NCI-H524 treated with DMSO at 0.1 percent for 48 hours (cell line): ENCODE data around the gene OR9A4.
"Not testable (repeated sequence)": the region's sequence is repeated elsewhere in the genome, so short reads cannot be mapped to it uniquely, and the experiment has no call there.

ENCODE experiments used
- DNase-seq: peaks from one replicate; lab custom pipeline; 2025; lab: John Stamatoyannopoulos, UW

OR9A4 gene

GRCh38 chr7:141916099-141916498 is at the start of gene OR9A4:
Gene OR9A4, plus strand, starts transcription at chr7:141916399. Its CDS starts 2,477 bp downstream, at chr7:141918876.
- DNase-seq: no peak

- no peak for DNase-seq
Observed at GRCh38 chr7:141866974-141867373, 49.2 kb upstream of the OR9A4 start.

- DNase-seq: no peak
Observed at GRCh38 chr7:141872931-141873330, 43.3 kb upstream of the OR9A4 start.

GRCh38 chr7:141874787-141875186 is 41.4 kb upstream of the OR9A4 start:
- DNase-seq: no peak

DNA sequence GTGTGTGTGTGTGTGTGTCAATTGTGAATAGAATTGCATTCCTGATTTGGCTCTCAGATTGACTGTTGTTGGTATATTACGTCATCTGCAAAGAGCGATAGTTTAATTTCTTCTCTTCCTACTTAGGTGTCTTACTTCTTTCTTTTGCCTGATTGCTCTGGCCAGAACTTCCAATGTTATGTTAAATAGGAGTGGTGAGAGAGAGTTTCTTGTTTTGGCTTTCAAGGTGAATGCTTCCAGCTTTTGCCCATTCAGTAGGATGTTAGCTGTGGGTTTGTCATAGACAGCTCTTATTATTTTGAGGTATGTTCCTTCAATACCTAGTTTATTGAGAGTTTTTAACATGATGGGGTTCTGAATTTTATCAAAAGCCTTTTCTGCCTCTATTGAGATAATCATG is 40.7 kb upstream of the OR9A4 start:
- no peak for DNase-seq

DNA sequence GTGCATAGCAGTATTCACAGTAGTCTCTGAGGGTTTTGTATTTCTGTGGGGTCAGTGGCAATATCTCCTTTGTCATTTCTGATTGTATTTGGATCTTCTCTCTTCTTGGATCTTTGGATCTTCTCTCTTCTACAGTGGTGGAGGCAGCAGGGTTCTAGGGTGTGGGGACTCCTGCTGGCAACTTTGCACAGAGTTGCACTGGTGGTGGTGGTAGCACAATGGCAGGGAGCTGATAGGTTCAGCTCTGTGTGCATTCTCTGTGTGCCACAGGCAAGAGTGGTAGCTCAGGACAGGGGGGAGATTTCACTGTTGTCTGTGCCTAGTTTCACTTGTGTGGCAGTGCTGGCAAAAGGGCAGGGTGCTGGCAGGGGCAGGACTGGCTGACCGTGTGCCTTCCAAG is 39.8 kb upstream of the OR9A4 start:
- DNase-seq: no peak

DNA sequence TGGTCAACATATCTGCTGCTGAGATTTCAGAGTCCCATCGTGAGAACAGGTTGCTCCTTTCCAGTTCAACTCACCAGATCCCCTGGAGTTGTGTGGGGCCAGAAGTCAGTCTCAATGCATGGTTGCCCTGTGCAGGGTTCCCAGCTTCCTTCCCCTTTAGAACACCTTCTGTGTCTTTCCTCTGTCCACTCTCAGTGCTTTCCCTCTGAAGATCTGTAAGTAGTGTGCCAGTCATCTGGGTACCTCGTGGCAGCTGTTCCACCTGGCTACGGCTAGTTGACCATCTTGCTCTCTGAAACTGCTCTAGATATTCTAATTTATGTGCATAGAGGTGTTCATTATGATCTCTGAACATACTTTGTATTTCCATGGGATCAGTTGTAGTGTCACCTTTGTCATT is 38.8 kb upstream of the OR9A4 start:
- DNase-seq: no peak

GRCh38 chr7:141880960-141881359 is 35.2 kb upstream of the OR9A4 start:
- DNase-seq: no peak

DNA sequence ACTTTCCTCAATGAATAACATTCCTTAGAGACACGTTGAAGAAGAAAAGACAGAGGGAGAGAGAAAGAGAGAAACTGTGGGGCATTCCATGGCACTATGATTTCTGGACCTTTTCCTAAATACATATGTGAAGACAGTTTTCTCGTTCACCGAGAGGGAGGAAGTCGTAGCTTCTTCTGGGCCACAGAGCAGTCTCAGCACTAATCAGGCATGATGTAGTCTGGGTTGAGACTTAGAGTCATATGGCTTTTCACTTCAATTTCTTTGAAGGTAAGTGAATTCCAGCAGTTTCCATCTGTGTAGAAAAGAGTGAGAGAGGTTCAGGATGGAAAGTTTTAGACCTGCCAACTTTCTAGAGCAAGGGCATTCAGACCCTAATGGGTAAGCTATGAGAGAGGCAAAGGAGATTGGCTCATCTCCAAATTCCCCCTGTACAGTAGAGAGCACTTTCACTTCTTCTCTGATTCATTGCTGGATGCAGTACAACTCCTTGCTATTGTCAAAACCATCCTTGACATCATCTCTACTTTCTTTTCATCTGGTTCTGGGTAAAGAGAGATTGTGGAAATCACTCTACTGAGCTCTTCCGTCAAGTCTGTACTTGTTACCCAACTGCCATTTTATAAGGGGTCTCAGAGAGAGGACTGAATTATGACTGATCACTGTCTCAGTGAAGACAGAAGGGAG is 31.5 kb upstream of the OR9A4 start:
- DNase-seq: no peak

- no peak for DNase-seq
Observed at GRCh38 chr7:141889321-141889720, 26.9 kb upstream of the OR9A4 start.

DNA sequence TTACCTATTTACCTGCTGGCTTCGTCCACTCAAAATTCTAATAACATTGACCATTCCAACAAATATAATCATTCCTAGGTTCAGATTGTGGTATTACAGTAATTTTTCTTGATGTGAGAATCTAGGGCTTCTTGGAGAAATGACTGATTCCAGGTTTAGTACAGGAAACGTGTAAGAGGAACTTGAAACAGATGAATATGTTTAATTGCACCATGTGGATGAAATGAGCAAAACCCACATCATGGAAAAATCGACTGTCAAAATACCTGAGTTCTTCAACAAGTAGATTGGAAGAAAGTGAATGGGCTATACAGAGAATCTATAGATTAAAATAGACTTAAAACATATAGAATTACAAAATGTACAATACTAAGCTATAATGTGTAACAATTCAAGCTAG is 24.9 kb upstream of the OR9A4 start:
- no peak for DNase-seq

DNA sequence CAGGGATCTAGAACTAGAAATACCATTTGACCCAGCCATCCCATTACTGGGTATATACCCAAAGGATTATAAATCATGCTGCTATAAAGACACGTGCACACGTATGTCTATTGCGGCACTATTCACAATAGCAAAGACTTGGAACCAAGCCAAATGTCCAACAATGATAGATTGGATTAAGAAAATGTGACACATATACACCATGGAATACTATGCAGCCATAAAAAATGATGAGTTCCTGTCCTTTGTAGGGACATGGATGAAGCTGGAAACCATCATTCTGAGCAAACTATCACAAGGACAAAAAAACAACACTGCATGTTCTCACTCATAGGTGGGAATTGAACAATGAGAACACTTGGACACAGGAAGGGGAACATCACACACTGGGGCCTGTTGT is 16.8 kb upstream of the OR9A4 start:
- not testable (repeated sequence) for DNase-seq

DNA sequence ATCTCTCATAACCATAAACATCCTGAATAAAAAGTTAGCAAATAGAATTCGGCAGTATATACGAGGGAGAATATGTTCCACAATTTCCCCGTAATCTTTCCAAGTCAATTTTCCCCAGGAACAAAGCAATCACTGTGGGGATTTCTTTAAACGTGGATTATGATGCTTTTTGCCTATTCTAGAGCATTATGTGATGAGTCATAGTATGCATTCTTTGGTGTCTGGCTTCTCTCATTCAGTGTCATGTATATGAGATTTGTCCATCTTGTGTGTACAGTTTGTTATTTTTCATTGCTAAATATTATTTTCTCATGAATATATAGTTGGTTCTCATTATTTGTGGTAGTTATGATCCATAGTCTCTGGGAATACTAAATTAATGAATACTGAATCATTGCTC is 9.9 kb upstream of the OR9A4 start:
- no peak for DNase-seq

- DNase-seq: no peak
Observed at GRCh38 chr7:141911391-141911790, 4.8 kb upstream of the OR9A4 start.

- no peak for DNase-seq
Observed at GRCh38 chr7:141915565-141915964, 634 bp upstream of the OR9A4 start.

DNA sequence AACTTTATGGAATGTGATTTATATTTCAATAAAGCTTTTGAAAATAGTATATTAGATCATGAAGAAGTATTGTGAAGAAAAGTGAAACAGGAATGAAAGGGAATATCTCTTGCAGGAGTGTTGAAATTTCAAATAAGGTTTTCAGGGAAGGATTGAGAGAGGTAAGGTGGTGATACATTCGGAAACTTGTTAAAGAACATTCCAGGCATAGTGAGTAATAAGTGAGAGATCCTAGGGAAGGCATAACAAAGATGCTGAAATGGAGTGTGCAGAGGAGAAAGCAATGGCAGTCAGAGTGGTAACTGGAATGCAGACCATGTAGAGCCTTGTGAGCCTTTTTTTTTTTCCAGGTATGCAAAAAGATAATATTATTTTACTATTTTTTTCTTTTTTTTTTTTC is 4.1 kb downstream of the OR9A4 start:
- DNase-seq: no peak

GRCh38 chr7:141928146-141928844 is 12.1 kb downstream of the OR9A4 start:
- no peak for DNase-seq

- no peak for DNase-seq
Observed at GRCh38 chr7:141928845-141929195, 12.6 kb downstream of the OR9A4 start.

- DNase-seq: no peak
Observed at GRCh38 chr7:141930211-141930610, 14.0 kb downstream of the OR9A4 start.

- no peak for DNase-seq
Observed at GRCh38 chr7:141941075-141941474, 24.9 kb downstream of the OR9A4 start.

DNA sequence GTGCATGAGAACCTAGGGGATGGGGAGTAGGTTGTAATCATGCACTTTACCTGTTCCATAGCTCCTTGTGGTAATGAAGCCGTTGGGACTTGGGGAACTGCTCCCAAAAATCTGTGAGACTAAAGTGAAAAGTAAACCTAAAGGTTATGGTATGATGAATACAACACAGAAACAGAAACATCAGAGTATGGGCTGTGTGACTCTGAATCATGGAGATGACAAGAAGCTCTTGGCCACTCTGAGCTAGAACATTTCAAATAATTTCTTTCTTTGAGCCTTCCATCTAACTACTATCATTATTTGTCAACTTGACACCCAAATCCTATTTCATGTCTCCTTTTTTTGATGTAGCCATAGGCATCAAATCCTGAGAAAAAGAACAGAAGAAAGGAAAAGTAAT is 27.6 kb downstream of the OR9A4 start:
- no peak for DNase-seq

DNA sequence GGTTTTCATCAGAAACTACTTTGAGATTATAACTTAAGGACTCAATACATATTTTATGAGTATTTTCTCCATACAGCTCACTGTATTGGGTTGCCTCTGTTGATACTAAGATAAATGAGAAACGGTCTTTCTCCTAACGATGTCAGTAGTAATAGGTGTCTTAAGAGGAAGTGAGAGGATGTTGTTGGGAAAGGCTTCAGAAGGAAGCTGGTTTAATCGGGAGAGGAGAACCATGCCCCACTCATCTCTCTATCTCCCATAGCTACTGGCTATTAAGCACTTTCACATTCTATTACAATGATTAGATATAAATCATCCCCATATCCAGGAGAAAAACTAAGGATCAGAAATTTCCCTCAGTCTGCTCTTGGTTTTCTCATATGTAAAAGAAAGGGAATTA is 28.6 kb downstream of the OR9A4 start:
- DNase-seq: no peak

GRCh38 chr7:141945356-141945755 is 29.2 kb downstream of the OR9A4 start:
- no peak for DNase-seq

- DNase-seq: no peak
Observed at GRCh38 chr7:141946796-141947195, 30.6 kb downstream of the OR9A4 start, which contains the start of gene CLEC5A. Gene CLEC5A, minus strand, starts transcription at chr7:141946974. Its CDS starts 682 bp downstream, at chr7:141946292.
